IMR-90 (cell line): ENCODE results near the gene PTPRN2. TPM values are rescaled to one million over a fixed set of nuclear protein-coding genes. Genes with fewer than 3 reads are reported as not detected.

Experiments used
- ATAC-seq: fragments of 200-7000 bp; cut with Tn5 transposase; 2 replicates; pipeline ENCODE4 v1.9.1; 2020; ENCODE audit warnings: low read depth, mild to moderate bottlenecking, moderate library complexity
- BruUV-seq: library from RNA; stranded (reverse); fragments of 400-500 nt; replicated peaks from 2 replicates; lab custom pipeline; 2021; lab: Mats Ljungman, UMichigan
- CTCF ChIA-PET: fragments of 300-600 bp; formaldehyde crosslinking; extraction: SDS; loops from one replicate; lab custom pipeline; 2021; ENCODE audit warnings: antibody characterized with exemption; lab: Yijun Ruan, JAX
- POLR2A ChIA-PET: fragments of 300-600 bp; sonication (Branson Sonifier 250); formaldehyde crosslinking; loops from one replicate; lab custom pipeline; 2022; ENCODE audit warnings: antibody characterized with exemption; ENCODE audit not compliant: unreplicated experiment; lab: Charles Lee
- DNase-seq: peaks from one replicate; pipeline ENCODE4 v3.0.0; 2013
- H2AFZ ChIP-seq: replicated peaks from 2 replicates; pipeline ENCODE3; 2013; ENCODE audit warnings: low read length, mild to moderate bottlenecking; ENCODE audit not compliant: poor library complexity
- H2AK5ac ChIP-seq: 2 replicates; pipeline ENCODE4 v1.6.1; 2013; ENCODE audit warnings: low read depth, low read length, inconsistent platforms
- H2AK9ac ChIP-seq: replicated peaks from 2 replicates; pipeline ENCODE3; 2013; ENCODE audit warnings: mild to moderate bottlenecking, low read depth, low read length, moderate library complexity; ENCODE audit not compliant: poor library complexity
- H2BK120ac ChIP-seq: 2 replicates; pipeline ENCODE4 v1.6.1; 2013; ENCODE audit warnings: low read depth, low read length, inconsistent platforms
- H2BK15ac ChIP-seq: 3 replicates; pipeline ENCODE4 v1.6.1; 2013; ENCODE audit warnings: low read depth, low read length, inconsistent platforms
- H2BK20ac ChIP-seq: 2 replicates; pipeline ENCODE4 v1.6.1; 2013; ENCODE audit warnings: low read depth, mild to moderate bottlenecking, inconsistent platforms, low read length, moderate library complexity
- H2BK5ac ChIP-seq: 2 replicates; pipeline ENCODE4 v1.6.1; 2013; ENCODE audit warnings: mild to moderate bottlenecking, low read depth, low read length, inconsistent platforms; ENCODE audit not compliant: poor library complexity, severe bottlenecking
- H3K14ac ChIP-seq: replicated peaks from 2 replicates; pipeline ENCODE4 v1.6.1; 2013; ENCODE audit warnings: low read depth, low read length, inconsistent platforms
- H3K18ac ChIP-seq: 2 replicates; pipeline ENCODE4 v1.6.1; 2013; ENCODE audit warnings: low read depth, low read length, control low read depth
- H3K23ac ChIP-seq: 2 replicates; pipeline ENCODE4 v1.6.1; 2013; ENCODE audit warnings: low read depth, low read length, inconsistent platforms
- H3K27ac ChIP-seq: 2 replicates; pipeline ENCODE4 v1.5.1; 2013; ENCODE audit warnings: mild to moderate bottlenecking, control low read depth, low read length; ENCODE audit not compliant: insufficient read depth
- H3K27me3 ChIP-seq: 2 replicates; pipeline ENCODE4 v1.6.1; 2013; ENCODE audit warnings: low read length; ENCODE audit not compliant: control insufficient read depth, insufficient read depth
- H3K36me3 ChIP-seq: 2 replicates; pipeline ENCODE4 v1.6.1; 2013; ENCODE audit warnings: low read length, mixed read lengths; ENCODE audit not compliant: control insufficient read depth, insufficient read depth
- H3K4ac ChIP-seq: 2 replicates; pipeline ENCODE4 v1.6.1; 2013; ENCODE audit warnings: low read depth, low read length, inconsistent platforms
- H3K4me1 ChIP-seq: 2 replicates; pipeline ENCODE4 v1.6.1; 2013; ENCODE audit warnings: low read length, mixed read lengths; ENCODE audit not compliant: control insufficient read depth, insufficient read depth
- H3K4me2 ChIP-seq: 2 replicates; pipeline ENCODE4 v1.6.1; 2013; ENCODE audit warnings: low read depth, mild to moderate bottlenecking, control low read depth, low read length, moderate library complexity
- H3K4me3 ChIP-seq: 2 replicates; pipeline ENCODE4 v1.5.1; 2013; ENCODE audit warnings: low read depth, mild to moderate bottlenecking, control low read depth, low read length, moderate library complexity; ENCODE audit not compliant: insufficient read depth
- H3K56ac ChIP-seq: 2 replicates; pipeline ENCODE4 v1.6.1; 2013; ENCODE audit warnings: low read length, inconsistent platforms; ENCODE audit not compliant: insufficient read depth; ENCODE audit errors: extremely low read depth
- H3K79me1 ChIP-seq, 2 experiments: 2 replicates each; pipeline ENCODE4 v1.6.1; 2013; ENCODE audit warnings: low read length in 2 of 2, inconsistent platforms in 1 of 2, low read depth in 1 of 2
- H3K9ac ChIP-seq: 2 replicates; pipeline ENCODE4 v1.6.1; 2013; ENCODE audit warnings: low read depth, low read length, control low read depth
- H3K9me1 ChIP-seq: 2 replicates; pipeline ENCODE4 v1.6.1; 2013; ENCODE audit warnings: low read length, inconsistent platforms; ENCODE audit not compliant: insufficient read depth
- H3K9me3 ChIP-seq: 2 replicates; pipeline ENCODE4 v1.6.1; 2013; ENCODE audit warnings: low read length; ENCODE audit not compliant: control insufficient read depth, insufficient read depth
- H4K20me1 ChIP-seq: 2 replicates; pipeline ENCODE4 v1.6.1; 2013; ENCODE audit warnings: low read length, inconsistent platforms; ENCODE audit not compliant: insufficient read depth
- H4K5ac ChIP-seq: 2 replicates; pipeline ENCODE4 v1.6.1; 2013; ENCODE audit warnings: mild to moderate bottlenecking, low read depth, low read length, control low read depth
- H4K8ac ChIP-seq, 2 experiments: 2 replicates each; pipeline ENCODE4 v1.6.1; 2013; ENCODE audit warnings: low read depth in 2 of 2, low read length in 2 of 2, control low read depth in 1 of 2, inconsistent platforms in 1 of 2
- H4K91ac ChIP-seq: 2 replicates; pipeline ENCODE4 v1.6.1; 2013; ENCODE audit warnings: low read depth, low read length, inconsistent platforms; ENCODE audit not compliant: insufficient read depth
- BHLHE40 ChIP-seq: fragments of 150-350 bp; IDR thresholded peaks from 2 replicates; pipeline ENCODE4 v1.6.1; 2016; ENCODE audit warnings: mild to moderate bottlenecking, low read depth, low read length
- CHD1 ChIP-seq: IDR thresholded peaks from 2 replicates; pipeline ENCODE4 v1.6.1; 2012; ENCODE audit warnings: low read depth, low read length, improper control_type of control experiment
- CTCF ChIP-seq: conservative IDR thresholded peaks from 2 replicates; pipeline ENCODE4 v1.5.1; 2012; ENCODE audit warnings: mild to moderate bottlenecking, low read depth, low read length, improper control_type of control experiment
- ELK1 ChIP-seq: fragments of 150-350 bp; IDR thresholded peaks from 2 replicates; pipeline ENCODE4 v1.6.1; 2016; ENCODE audit warnings: low read depth, mild to moderate bottlenecking, low read length, moderate library complexity, borderline replicate concordance
- MAFK ChIP-seq: IDR thresholded peaks from 2 replicates; pipeline ENCODE4 v1.6.1; 2012; ENCODE audit warnings: low read depth, low read length, improper control_type of control experiment
- MAZ ChIP-seq: IDR thresholded peaks from 2 replicates; pipeline ENCODE4 v1.6.1; 2012; ENCODE audit warnings: low read depth, mild to moderate bottlenecking, low read length, improper control_type of control experiment, moderate library complexity, borderline replicate concordance
- MXI1 ChIP-seq: IDR thresholded peaks from 2 replicates; pipeline ENCODE4 v1.6.1; 2012; ENCODE audit warnings: low read depth, mild to moderate bottlenecking, low read length, moderate library complexity, borderline replicate concordance
- NFE2L2 ChIP-seq: fragments of 150-350 bp; IDR thresholded peaks from 2 replicates; pipeline ENCODE4 v1.6.1; 2016; ENCODE audit warnings: low read depth, mild to moderate bottlenecking, low read length
- RCOR1 ChIP-seq: IDR thresholded peaks from 2 replicates; pipeline ENCODE4 v1.6.1; 2012; ENCODE audit warnings: mild to moderate bottlenecking, low read length, improper control_type of control experiment; ENCODE audit not compliant: insufficient replicate concordance
- RFX5 ChIP-seq: IDR thresholded peaks from 2 replicates; pipeline ENCODE4 v1.8.0; 2012; ENCODE audit warnings: low read depth, mild to moderate bottlenecking, low read length, moderate library complexity
- SMC3 ChIP-seq: fragments of 150-350 bp; IDR thresholded peaks from 2 replicates; pipeline ENCODE4 v1.6.1; 2016; ENCODE audit warnings: low read depth, mild to moderate bottlenecking, antibody characterized with exemption, low read length, moderate library complexity
- WGBS, 2 experiments: methylation state at CpG; one replicate each; pipeline versions ENCODE4 v1.1.5 to v1.1.7; 2013; ENCODE audit warnings: missing lambda C conversion rate in 2 of 2; ENCODE audit not compliant: insufficient read length in 1 of 2; ENCODE audit errors: extremely low coverage in 2 of 2; 5-methylcytosine and 5-hydroxymethylcytosine counted together
- dilution Hi-C: fragments of 300-500 bp; cut with HindIII; formaldehyde crosslinking; loops from one replicate; pipeline ENCODE4 v1.14.3; 2018; ENCODE audit warnings: low sequenced_read_pairs; ENCODE audit not compliant: unreplicated experiment
- in situ Hi-C: fragments of 300-500 bp; cut with MboI; formaldehyde crosslinking; loops from 3 replicates; pipeline ENCODE4 v1.14.3; 2019; ENCODE audit warnings: low sequenced_read_pairs, inconsistent platforms, mixed read lengths
- intact Hi-C: fragments of 100-400 bp; cut with micrococcal nuclease; formaldehyde crosslinking; loops from 2 replicates; pipeline ENCODE4 v1.10.0; 2022
- polyA plus RNA-seq, 3 experiments: library from polyadenylated mRNA; depleted of rRNA; stranded (reverse); fragments of >200 nt; gene quantifications; 2 replicates each; pipeline ENCODE4 v1.2.3, GENCODE V29; 2012; ENCODE audit warnings: low replicate concordance in 1 of 3
- total RNA-seq: library from RNA; depleted of rRNA; stranded (reverse); fragments of >200 nt; gene quantifications from 2 replicates; pipeline ENCODE4 v1.2.3, GENCODE V29; 2012

Gene PTPRN2
- total and polyA plus RNA-seq, 2 of the 4 experiments (the other 2 are of a cell fraction) = 0.03 TPM; not detected in 1

GRCh38 chr7:157619753-157620525 is 967.7 kb downstream of the PTPRN2 start:
- Histone ChIP-seq H3K4ac (no peak overlapping the region), H3K18ac (no peak overlapping the region), H3K4me2 (no peak overlapping the region), H3K4me1 (no peaks in the 10 kb centered on the region), H3K79me1 (no peaks in the 10 kb centered on the region), H4K8ac (no peak overlapping the region), H4K5ac (no peak overlapping the region), H2AK5ac (no peak overlapping the region), H2AFZ (no peak overlapping the region), H2AK9ac (no peak overlapping the region), H3K4me3 (no peak overlapping the region), H3K56ac (no peak overlapping the region), H2BK5ac (no peak overlapping the region), H2BK15ac (no peak overlapping the region), H3K14ac (no peak overlapping the region), H3K27ac (no peak overlapping the region), H4K91ac (no peak overlapping the region), H3K9me3 (peaks cover 54% of the 10 kb centered on the region), H3K9ac (no peak overlapping the region), H3K36me3 (no peaks in the 10 kb centered on the region), H3K27me3 (no peaks in the 10 kb centered on the region), H2BK120ac (no peak overlapping the region), H4K20me1 (no peaks in the 10 kb centered on the region), H2BK20ac (no peak overlapping the region), H3K23ac (no peak overlapping the region), H3K9me1 (no peaks in the 10 kb centered on the region)
- POLR2A ChIA-PET = no interaction called here
- dilution Hi-C loops = no loop called here
- DNase-seq (no peak), ATAC-seq (no peak)
- TF ChIP-seq BHLHE40 (no peak), MAZ (no peak), RCOR1 (no peak), SMC3 (no peak), MXI1 (no peak), MAFK (no peak), NFE2L2 (no peak), CHD1 (no peak), RFX5 (no peak), CTCF (no peak), ELK1 (no peak)
- BruUV-seq = no TSS peak
- CTCF ChIA-PET = no interaction called here
- intact Hi-C loops = no loop called here
- in situ Hi-C loops = no loop called here
- 81% methylated on average over 7 of the region's 26 CpGs; no CpG with 5 or more reads in 1 of the 2 experiments for WGBS, 2 experiments
